Neural cell (in vitro differentiated cells): Measurements from ENCODE around the gene CYP26A1.

Experiments used
- EP300 ChIP-seq: fragments of 450-650 bp; conservative IDR thresholded peaks from 2 replicates; pipeline ENCODE4 v1.6.1; 2014; ENCODE audit warnings: antibody characterized with exemption, mild to moderate bottlenecking, moderate library complexity; ENCODE audit not compliant: poor library complexity, severe bottlenecking
- EZH2 ChIP-seq: fragments of 200-600, 300-800 bp; shearing (Covaris generic), sonication (generic); IDR thresholded peaks from 2 replicates; pipeline ENCODE4 v1.6.1; 2014; ENCODE audit warnings: antibody characterized with exemption, low read length, borderline replicate concordance, mild to moderate bottlenecking; ENCODE audit not compliant: insufficient read depth, poor library complexity, severe bottlenecking
- MXI1 ChIP-seq: fragments of 450-650 bp; conservative IDR thresholded peaks from 2 replicates; pipeline ENCODE4 v1.6.1; 2014; ENCODE audit warnings: antibody characterized with exemption, mild to moderate bottlenecking; ENCODE audit not compliant: poor library complexity, severe bottlenecking
- POLR2AphosphoS5 ChIP-seq: IDR thresholded peaks from 2 replicates; pipeline ENCODE4 v1.6.1; 2012
- RAD21 ChIP-seq: fragments of 450-650 bp; conservative IDR thresholded peaks from 2 replicates; pipeline ENCODE4 v1.6.1; 2014; ENCODE audit warnings: antibody characterized with exemption, mild to moderate bottlenecking, moderate library complexity
- TAF1 ChIP-seq: IDR thresholded peaks from 2 replicates; pipeline ENCODE4 v1.6.1; 2012; ENCODE audit warnings: low read depth
- TF ChIP-seq, protein P1 (sequence below): fragments of 450-650 bp; IDR thresholded peaks from 2 replicates; pipeline ENCODE4 v1.5.1; 2014; ENCODE audit warnings: antibody characterized with exemption, mild to moderate bottlenecking, moderate library complexity; ENCODE audit not compliant: poor library complexity, severe bottlenecking

DNA sequence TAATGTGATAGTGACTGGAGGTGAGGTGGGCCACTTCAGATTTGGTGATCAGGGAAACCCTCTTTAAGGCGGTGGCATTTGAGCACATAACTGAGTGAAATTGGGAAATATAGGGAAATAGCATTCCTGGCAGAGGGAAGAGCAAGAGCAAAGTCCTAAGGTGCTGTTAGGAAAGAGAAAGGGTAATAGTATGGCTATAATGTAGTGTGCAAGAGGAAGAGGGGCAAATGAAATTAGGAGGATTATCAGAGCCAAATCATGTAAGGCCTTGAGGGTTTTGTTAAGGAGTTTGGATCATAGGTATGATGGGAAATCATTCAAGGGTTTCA lies 40.9 kb upstream of the CYP26A1 start:
- TF ChIP-seq TAF1 (no peak), EP300 (no peak), POLR2AphosphoS5 (no peak), MXI1 (no peak), RAD21 (no peak), EZH2 (no peak)
- TF ChIP-seq, protein P1, sequence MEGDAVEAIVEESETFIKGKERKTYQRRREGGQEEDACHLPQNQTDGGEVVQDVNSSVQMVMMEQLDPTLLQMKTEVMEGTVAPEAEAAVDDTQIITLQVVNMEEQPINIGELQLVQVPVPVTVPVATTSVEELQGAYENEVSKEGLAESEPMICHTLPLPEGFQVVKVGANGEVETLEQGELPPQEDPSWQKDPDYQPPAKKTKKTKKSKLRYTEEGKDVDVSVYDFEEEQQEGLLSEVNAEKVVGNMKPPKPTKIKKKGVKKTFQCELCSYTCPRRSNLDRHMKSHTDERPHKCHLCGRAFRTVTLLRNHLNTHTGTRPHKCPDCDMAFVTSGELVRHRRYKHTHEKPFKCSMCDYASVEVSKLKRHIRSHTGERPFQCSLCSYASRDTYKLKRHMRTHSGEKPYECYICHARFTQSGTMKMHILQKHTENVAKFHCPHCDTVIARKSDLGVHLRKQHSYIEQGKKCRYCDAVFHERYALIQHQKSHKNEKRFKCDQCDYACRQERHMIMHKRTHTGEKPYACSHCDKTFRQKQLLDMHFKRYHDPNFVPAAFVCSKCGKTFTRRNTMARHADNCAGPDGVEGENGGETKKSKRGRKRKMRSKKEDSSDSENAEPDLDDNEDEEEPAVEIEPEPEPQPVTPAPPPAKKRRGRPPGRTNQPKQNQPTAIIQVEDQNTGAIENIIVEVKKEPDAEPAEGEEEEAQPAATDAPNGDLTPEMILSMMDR, result no peak
